DMS 273 (cell line): ENCODE results near the gene L3MBTL4.

Experiments used
- DNase-seq: peaks from one replicate; lab custom pipeline; 2025; ENCODE audit not compliant: unreplicated experiment; lab: John Stamatoyannopoulos, UW

The L3MBTL4 gene

GRCh38 chr18:5937121-5937520, 477.6 kb downstream of the L3MBTL4 start:
- no peak for DNase-seq

- DNase-seq, result no peak
Measured at GRCh38 chr18:5930789-5931188, 483.9 kb downstream of the L3MBTL4 start.

- DNase-seq, result no peak
Measured at GRCh38 chr18:5918205-5918858, 496.4 kb downstream of the L3MBTL4 start.

GRCh38 chr18:5914951-5915350, 499.8 kb downstream of the L3MBTL4 start:
- no peak for DNase-seq

GRCh38 chr18:5914016-5914415, 500.7 kb downstream of the L3MBTL4 start:
- no peak for DNase-seq

- DNase-seq, result no peak
Measured at GRCh38 chr18:5912566-5912965, 502.1 kb downstream of the L3MBTL4 start.

GRCh38 chr18:5909125-5909524, 505.6 kb downstream of the L3MBTL4 start:
- no peak for DNase-seq
